Measurements from ENCODE around the gene LSM10.

Gene LSM10

GRCh38 chr1:36420409-36420808, 22.7 kb upstream of the LSM10 start:
- TF ChIP-seq ZFX (IDR thresholded peaks at IDR 0.05): no peak
- TF ChIP-seq CTCF (conservative IDR thresholded peaks at IDR 0.05): no peak
- no peak overlapping the region for H3K27ac ChIP-seq

- H3K27ac ChIP-seq: no peak overlapping the region
- no peak for TF ChIP-seq ZFX (IDR thresholded peaks at IDR 0.05)
- no peak for TF ChIP-seq CTCF (conservative IDR thresholded peaks at IDR 0.05)
Observed at GRCh38 chr1:36419569-36419968, 21.9 kb upstream of the LSM10 start.

- no peak for TF ChIP-seq ZFX (IDR thresholded peaks at IDR 0.05)
- no peak for TF ChIP-seq CTCF (conservative IDR thresholded peaks at IDR 0.05)
- no peak overlapping the region for H3K27ac ChIP-seq
Observed at GRCh38 chr1:36419140-36419539, 21.4 kb upstream of the LSM10 start.

DNA sequence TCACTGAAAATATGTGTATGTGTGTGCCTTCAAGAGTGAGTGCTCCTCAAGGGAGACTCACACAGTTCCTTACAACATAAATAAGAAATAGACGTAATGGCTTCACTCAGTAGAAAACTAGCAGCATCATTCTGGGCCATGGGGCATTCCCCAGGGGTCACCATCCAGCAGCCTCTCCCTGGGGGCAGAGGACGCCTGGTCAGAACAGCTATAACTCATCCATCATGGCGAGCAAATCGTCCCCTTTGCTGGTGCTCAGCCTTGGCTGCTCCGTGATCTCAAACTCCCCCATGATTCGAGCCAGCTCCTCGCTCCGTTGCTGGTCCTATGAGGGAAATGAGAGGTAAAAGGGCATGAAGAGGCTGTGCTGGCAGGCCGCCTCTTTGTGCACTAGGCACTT, 20.2 kb upstream of the LSM10 start:
- no peak overlapping the region for H3K27ac ChIP-seq

DNA sequence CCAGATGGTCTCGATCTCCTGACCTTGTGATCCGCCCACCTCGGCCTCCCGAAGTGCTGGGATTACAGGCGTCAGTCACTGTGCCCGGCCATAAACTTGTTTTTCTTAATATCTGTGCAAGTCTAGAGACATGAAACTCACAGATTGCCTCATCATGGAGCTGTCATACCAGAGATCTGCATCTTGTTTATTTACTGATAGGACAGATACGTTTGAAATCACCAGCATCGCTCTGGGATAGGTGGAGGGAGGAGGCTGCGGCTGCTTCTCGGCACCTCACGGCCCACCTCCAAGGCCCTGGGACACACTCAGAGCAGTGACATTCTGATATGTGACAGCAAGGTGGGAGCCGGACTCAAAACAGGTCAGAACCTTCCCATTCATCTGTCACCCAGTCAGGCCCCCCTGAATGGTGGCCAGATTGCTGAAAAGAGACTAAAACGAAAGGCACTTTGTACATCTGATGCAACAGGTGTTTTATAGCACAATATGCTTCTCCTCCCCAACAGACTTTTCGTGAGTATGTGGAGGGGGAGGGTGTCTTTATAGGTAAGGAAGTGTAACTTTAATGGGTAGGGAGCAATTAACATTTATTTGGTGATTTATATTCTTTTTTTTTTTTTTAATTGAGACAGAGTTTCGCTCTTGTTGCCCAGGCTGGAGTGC, 18.1 kb upstream of the LSM10 start:
- TF ChIP-seq ZFX (IDR thresholded peaks at IDR 0.05): no peak
- no peak for TF ChIP-seq CTCF (conservative IDR thresholded peaks at IDR 0.05)
- H3K27ac ChIP-seq: no peak overlapping the region

More for the DNA sequence above, 20.2 kb upstream of the LSM10 start:
- TF ChIP-seq CTCF (conservative IDR thresholded peaks at IDR 0.05) (no peak), ZFX (IDR thresholded peaks at IDR 0.05) (no peak)

DNA sequence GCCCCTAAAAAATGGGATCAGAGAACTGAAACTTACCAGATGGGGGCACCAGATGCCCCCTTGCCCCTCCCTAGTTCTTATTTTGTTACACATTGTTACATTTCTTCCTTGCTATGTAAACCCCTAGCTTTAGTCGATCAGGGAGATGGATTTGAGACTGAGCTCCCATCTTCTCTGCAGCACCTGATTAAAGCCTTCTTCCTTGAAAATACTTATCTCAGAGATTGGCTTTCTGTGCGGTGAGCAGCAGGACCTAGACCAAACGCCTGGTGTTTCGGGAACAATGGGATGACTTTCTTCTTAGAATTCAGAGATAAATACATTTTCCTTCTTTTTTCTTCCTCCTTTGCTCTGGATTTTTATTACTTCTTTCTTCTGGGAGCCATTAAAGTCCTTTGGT, 16.7 kb upstream of the LSM10 start:
- TF ChIP-seq ZFX (IDR thresholded peaks at IDR 0.05) (no peak), CTCF (conservative IDR thresholded peaks at IDR 0.05) (no peak)
- no peak overlapping the region for H3K27ac ChIP-seq

GRCh38 chr1:36411674-36412648, 14.3 kb upstream of the LSM10 start:
- peak overlapping the region; percentile 1; the same call in 1 of the 2 replicates for H3K27ac ChIP-seq

More at GRCh38 chr1:36411674-36412648, 14.3 kb upstream of the LSM10 start:
- no peak for TF ChIP-seq ZFX (IDR thresholded peaks at IDR 0.05)
- TF ChIP-seq CTCF (conservative IDR thresholded peaks at IDR 0.05): no peak
